GM23338 (cell line): ENCODE data around the gene MRPL20. TPM values are rescaled to one million over a fixed set of nuclear protein-coding genes. Genes with fewer than 3 reads are reported as not detected.
"Not testable (repeated sequence)": the region's sequence is repeated elsewhere in the genome, so short reads cannot be mapped to it uniquely, and the experiment has no call there.

Experiments
- ATAC-seq: fragments of 200-7000 bp; cut with Tn5 transposase; 3 replicates; pipeline ENCODE4 v1.9.1; 2020
- DNase-seq: peaks from one replicate; pipeline ENCODE4 v3.0.0-alpha.2; 2015; ENCODE audit warnings: low spot score
- H2AFZ ChIP-seq: fragments of 200-600 bp; sonication (generic); 2 replicates; pipeline ENCODE4 v1.8.0; 2016; ENCODE audit warnings: antibody characterized with exemption, mild to moderate bottlenecking, moderate library complexity
- H3F3A ChIP-seq: fragments of 200-600 bp; sonication (generic); replicated peaks from 2 replicates; pipeline ENCODE4 v1.8.0; 2017; ENCODE audit warnings: antibody characterized with exemption, mixed run types, low read depth
- H3K27ac ChIP-seq: fragments of 200-600 bp; sonication (generic); 2 replicates; pipeline ENCODE4 v1.6.1; 2016; ENCODE audit warnings: low read depth
- H3K27me3 ChIP-seq: fragments of 200-600 bp; sonication (generic); 2 replicates; pipeline ENCODE4 v1.8.0; 2016; ENCODE audit warnings: mild to moderate bottlenecking, mixed run types, moderate library complexity; ENCODE audit not compliant: insufficient read depth
- H3K36me3 ChIP-seq: fragments of 200-600 bp; sonication (generic); 2 replicates; pipeline ENCODE4 v1.8.0; 2016; ENCODE audit warnings: mild to moderate bottlenecking; ENCODE audit not compliant: insufficient read depth
- H3K4me1 ChIP-seq: fragments of 200-600 bp; sonication (generic); 2 replicates; pipeline ENCODE4 v1.8.0; 2016; ENCODE audit warnings: mild to moderate bottlenecking, moderate library complexity; ENCODE audit not compliant: insufficient read depth
- H3K4me2 ChIP-seq: fragments of 200-600 bp; sonication (generic); 2 replicates; pipeline ENCODE4 v1.7.1; 2017; ENCODE audit warnings: mixed run types
- H3K4me3 ChIP-seq: fragments of 200-600 bp; sonication (generic); 2 replicates; pipeline ENCODE4 v1.6.1; 2016; ENCODE audit warnings: mixed run types
- H3K79me2 ChIP-seq: fragments of 200-600 bp; sonication (generic); replicated peaks from 2 replicates; pipeline ENCODE4 v1.8.0; 2017; ENCODE audit warnings: mild to moderate bottlenecking; ENCODE audit not compliant: insufficient read depth
- H3K9me2 ChIP-seq: fragments of 200-600 bp; sonication (generic); 2 replicates; pipeline ENCODE4 v1.8.0; 2017; ENCODE audit not compliant: insufficient read depth
- H4K20me1 ChIP-seq: fragments of 200-600 bp; sonication (generic); replicated peaks from 2 replicates; pipeline ENCODE4 v1.8.0; 2017; ENCODE audit warnings: mild to moderate bottlenecking; ENCODE audit not compliant: insufficient read depth
- H3K27ac Mint-ChIP-seq: 2 replicates; pipeline ENCODE4 v1.8.0; 2020; ENCODE audit warnings: inconsistent platforms, mild to moderate bottlenecking, moderate library complexity, mixed read lengths
- H3K27me3 Mint-ChIP-seq: 3 replicates; pipeline ENCODE4 v1.8.0; 2022; ENCODE audit warnings: low read depth, mild to moderate bottlenecking, moderate library complexity, mixed read lengths, inconsistent platforms; ENCODE audit not compliant: insufficient read depth, poor library complexity
- H3K36me3 Mint-ChIP-seq: 3 replicates; pipeline ENCODE4 v1.8.0; 2021; ENCODE audit warnings: low read depth, mild to moderate bottlenecking, inconsistent platforms, moderate library complexity, mixed read lengths
- H3K4me1 Mint-ChIP-seq: 3 replicates; pipeline ENCODE4 v1.8.0; 2020; ENCODE audit warnings: mild to moderate bottlenecking, inconsistent platforms, mixed read lengths
- H3K4me3 Mint-ChIP-seq: 3 replicates; pipeline ENCODE4 v1.8.0; 2021; ENCODE audit warnings: moderate library complexity, mild to moderate bottlenecking, inconsistent platforms, mixed read lengths
- H3K9me3 Mint-ChIP-seq: 3 replicates; pipeline ENCODE4 v1.8.0; 2020; ENCODE audit warnings: moderate library complexity, mild to moderate bottlenecking, inconsistent platforms, mixed read lengths
- CREB1 ChIP-seq: fragments of 250-450 bp; sonication (Bioruptor Pico); IDR thresholded peaks from 2 replicates; pipeline ENCODE4 v1.5.0; 2020; ENCODE audit warnings: low read depth, mild to moderate bottlenecking, moderate library complexity
- EZH2 ChIP-seq: fragments of 200-600 bp; sonication (generic); IDR thresholded peaks from one replicate; pipeline ENCODE4 v1.8.0; 2017; ENCODE audit warnings: antibody characterized with exemption, mild to moderate bottlenecking, low read depth; ENCODE audit not compliant: unreplicated experiment
- EZH2phosphoT487 ChIP-seq: fragments of 200-600 bp; sonication (generic); IDR thresholded peaks from one replicate; pipeline ENCODE4 v1.8.1; 2018; ENCODE audit warnings: antibody characterized with exemption; ENCODE audit not compliant: unreplicated experiment
- JUNB ChIP-seq: IDR thresholded peaks from one replicate; pipeline ENCODE4 v1.6.1; 2016; ENCODE audit warnings: antibody characterized with exemption; ENCODE audit not compliant: unreplicated experiment
- NANOG ChIP-seq: IDR thresholded peaks from 2 replicates; pipeline ENCODE4 v1.6.1; 2016; ENCODE audit warnings: antibody characterized with exemption, borderline replicate concordance
- STAT1 ChIP-seq: IDR thresholded peaks from one replicate; pipeline ENCODE4 v1.6.1; 2016; ENCODE audit warnings: antibody characterized with exemption; ENCODE audit not compliant: unreplicated experiment
- ZNF114 ChIP-seq: fragments of 250-450 bp; sonication (Bioruptor Pico); IDR thresholded peaks from 2 replicates; pipeline ENCODE4 v1.5.0; 2020; ENCODE audit warnings: mild to moderate bottlenecking, moderate library complexity
- ZNF331 ChIP-seq: fragments of 250-450 bp; sonication (Bioruptor Pico); IDR thresholded peaks from 2 replicates; pipeline ENCODE4 v1.5.0; 2020; ENCODE audit warnings: low read depth, mild to moderate bottlenecking, moderate library complexity
- polyA plus RNA-seq: library from polyadenylated mRNA; unstranded; fragments of >200 nt; fragmentation: Nextera tagmentation; extraction: Ambion mirVana; gene quantifications from 2 replicates; pipeline ENCODE4 v1.2.1, GENCODE V29; 2016
- total RNA-seq: library from RNA; depleted of rRNA; stranded (reverse); fragments of >200 nt; shearing (Covaris generic); gene quantifications from 2 replicates; pipeline ENCODE4 v1.2.3, GENCODE V29; 2014
- TF ChIP-seq, protein P1 (sequence below): IDR thresholded peaks from one replicate; pipeline ENCODE4 v1.6.1; 2018; ENCODE audit warnings: antibody characterized with exemption; ENCODE audit not compliant: unreplicated experiment
- TF ChIP-seq, protein P2 (sequence below), 2 experiments: fragments of 200-600 bp in 1 of 2; sonication (generic) in 1 of 2; conservative IDR thresholded peaks; 2 replicates each; pipeline versions ENCODE4 v1.5.1 to v1.6.1; 2016 to 2017; ENCODE audit warnings: antibody characterized with exemption in 2 of 2, low read depth in 2 of 2, mild to moderate bottlenecking in 2 of 2, moderate library complexity in 1 of 2
- TF ChIP-seq, protein P3 (sequence below): IDR thresholded peaks from 2 replicates; pipeline ENCODE4 v1.6.1; 2016; ENCODE audit warnings: antibody characterized with exemption

MRPL20 gene
- total and polyA plus RNA-seq, 2 experiments from 2014 or later, result 173 to 319 TPM

DNA sequence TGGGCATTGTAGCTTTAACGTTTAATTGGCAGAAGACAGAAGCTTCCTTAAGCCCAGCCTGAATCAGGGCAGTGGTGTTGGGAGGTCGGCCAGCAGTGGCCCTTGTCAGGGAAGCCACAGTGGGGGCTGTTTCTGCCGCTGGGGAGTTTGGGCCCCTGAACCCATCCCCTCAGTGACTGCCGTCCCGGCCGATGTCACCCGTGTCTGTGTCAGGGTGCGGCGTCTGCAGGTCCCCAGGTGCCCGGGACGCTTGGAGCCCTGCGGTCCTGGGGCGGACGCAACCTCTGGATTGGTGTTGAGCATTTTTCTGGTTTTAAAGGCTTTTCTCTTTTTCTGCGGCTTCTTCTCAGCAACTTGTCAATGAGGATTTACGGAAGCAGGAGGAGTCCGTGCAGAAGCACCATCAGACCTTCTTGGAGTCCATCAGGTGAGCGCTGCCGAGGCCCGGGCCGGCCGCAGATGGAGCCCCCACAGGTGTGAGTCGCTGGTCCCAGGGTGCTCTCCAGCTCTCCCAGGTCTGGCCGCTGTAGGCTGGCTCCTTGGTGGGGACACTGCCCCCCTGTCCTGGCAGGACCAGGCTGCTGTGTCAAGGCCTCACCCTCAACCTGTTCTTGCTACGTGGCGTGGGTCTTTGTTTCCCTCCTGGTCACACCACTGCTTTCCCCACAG lies 44.7 kb upstream of the MRPL20 start (continued):
- TF ChIP-seq, protein P1, sequence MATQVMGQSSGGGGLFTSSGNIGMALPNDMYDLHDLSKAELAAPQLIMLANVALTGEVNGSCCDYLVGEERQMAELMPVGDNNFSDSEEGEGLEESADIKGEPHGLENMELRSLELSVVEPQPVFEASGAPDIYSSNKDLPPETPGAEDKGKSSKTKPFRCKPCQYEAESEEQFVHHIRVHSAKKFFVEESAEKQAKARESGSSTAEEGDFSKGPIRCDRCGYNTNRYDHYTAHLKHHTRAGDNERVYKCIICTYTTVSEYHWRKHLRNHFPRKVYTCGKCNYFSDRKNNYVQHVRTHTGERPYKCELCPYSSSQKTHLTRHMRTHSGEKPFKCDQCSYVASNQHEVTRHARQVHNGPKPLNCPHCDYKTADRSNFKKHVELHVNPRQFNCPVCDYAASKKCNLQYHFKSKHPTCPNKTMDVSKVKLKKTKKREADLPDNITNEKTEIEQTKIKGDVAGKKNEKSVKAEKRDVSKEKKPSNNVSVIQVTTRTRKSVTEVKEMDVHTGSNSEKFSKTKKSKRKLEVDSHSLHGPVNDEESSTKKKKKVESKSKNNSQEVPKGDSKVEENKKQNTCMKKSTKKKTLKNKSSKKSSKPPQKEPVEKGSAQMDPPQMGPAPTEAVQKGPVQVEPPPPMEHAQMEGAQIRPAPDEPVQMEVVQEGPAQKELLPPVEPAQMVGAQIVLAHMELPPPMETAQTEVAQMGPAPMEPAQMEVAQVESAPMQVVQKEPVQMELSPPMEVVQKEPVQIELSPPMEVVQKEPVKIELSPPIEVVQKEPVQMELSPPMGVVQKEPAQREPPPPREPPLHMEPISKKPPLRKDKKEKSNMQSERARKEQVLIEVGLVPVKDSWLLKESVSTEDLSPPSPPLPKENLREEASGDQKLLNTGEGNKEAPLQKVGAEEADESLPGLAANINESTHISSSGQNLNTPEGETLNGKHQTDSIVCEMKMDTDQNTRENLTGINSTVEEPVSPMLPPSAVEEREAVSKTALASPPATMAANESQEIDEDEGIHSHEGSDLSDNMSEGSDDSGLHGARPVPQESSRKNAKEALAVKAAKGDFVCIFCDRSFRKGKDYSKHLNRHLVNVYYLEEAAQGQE, result no peak
- TF ChIP-seq STAT1 (no peak), ZNF331 (CRISPR knock-in tag) (no peak), EZH2phosphoT487 (no peak), NANOG (no peak), CREB1 (no peak)

DNA sequence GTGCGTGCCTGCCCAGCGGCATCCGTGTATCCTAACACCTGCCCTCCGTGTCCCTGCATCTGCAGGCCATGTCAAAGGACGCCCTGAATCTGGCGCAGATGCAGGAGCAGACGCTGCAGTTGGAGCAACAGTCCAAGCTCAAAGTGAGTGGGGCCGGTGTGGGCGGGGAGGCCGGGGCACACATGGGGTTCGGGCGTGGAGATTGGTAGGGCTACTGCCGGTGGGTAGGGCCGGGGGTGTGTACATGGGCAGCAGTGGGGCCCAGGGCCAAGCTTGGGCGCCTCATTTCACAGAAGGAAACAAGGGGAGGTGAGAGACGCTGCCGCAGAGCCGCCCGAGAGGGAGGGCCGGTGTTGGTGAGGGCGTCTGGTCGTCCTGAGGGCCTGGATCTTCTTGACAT lies 43.5 kb upstream of the MRPL20 start:
- not testable (repeated sequence) for H3K27ac Mint-ChIP-seq, H3K27me3 Mint-ChIP-seq, H3K27ac ChIP-seq, H3K9me3 Mint-ChIP-seq, H3K36me3 Mint-ChIP-seq, H3F3A ChIP-seq, DNase-seq, H4K20me1 ChIP-seq, H3K9me2 ChIP-seq, H3K4me3 ChIP-seq, H3K36me3 ChIP-seq, H3K79me2 ChIP-seq, H3K4me2 ChIP-seq, H2AFZ ChIP-seq, H3K4me1 ChIP-seq, ATAC-seq, H3K4me3 Mint-ChIP-seq, H3K4me1 Mint-ChIP-seq, H3K27me3 ChIP-seq

DNA sequence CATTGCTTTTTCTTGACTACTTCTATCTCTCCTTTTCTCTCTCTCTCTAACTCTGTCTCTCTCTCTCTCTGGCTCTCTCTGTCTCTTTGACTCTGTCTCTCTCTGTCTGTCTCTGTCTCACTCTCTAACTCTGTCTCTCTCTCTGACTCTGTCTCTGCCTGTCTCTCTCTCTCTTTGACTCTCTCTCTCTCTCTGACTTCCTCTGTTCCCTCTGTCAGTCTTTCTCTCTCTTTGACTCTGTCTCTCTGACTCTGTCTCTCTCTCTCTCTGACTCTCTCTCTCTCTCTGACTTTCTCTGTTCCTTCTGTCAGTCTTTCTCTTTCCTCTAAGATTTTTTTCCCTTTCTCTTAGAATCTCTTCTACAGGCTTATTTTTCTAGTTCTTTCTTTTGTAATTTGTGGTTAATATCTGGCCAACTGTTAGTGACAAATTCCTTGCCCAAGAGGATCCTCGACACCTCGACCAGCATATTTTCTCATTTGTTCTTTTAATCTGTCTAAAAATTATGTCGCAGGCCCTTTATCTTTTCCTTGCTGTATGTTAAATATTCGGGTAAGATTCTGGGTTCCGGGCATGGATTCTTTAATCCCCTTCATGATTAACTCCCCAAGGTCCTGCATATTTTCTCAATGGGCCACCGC lies 42.1 kb upstream of the MRPL20 start, which contains the start of gene ATAD3C:
Gene ATAD3C, plus strand, starts transcription at position 591 of the 641 bp plus-strand sequence. CDS start 995 bp downstream, outside the sequence.
- ATAC-seq (no peak), DNase-seq (no peak)
- no peak within 1 kb of the TSS for H3K4me3 ChIP-seq
- H3K36me3 ChIP-seq, result no peaks in the 10 kb centered on the region
- no peak within 1 kb of the TSS for H3K4me3 Mint-ChIP-seq
- H4K20me1 ChIP-seq, result no peaks in the 10 kb centered on the region
- no peak within 1 kb of the TSS for H3K27ac Mint-ChIP-seq
- H3K27ac ChIP-seq, result no peak within 1 kb of the TSS
- H3K9me2 ChIP-seq, result no peaks in the 10 kb centered on the region
- H3K36me3 Mint-ChIP-seq, result no peaks in the 10 kb centered on the region
- no peak within 1 kb of the TSS for H2AFZ ChIP-seq
- TF ChIP-seq JUNB (no peak), CREB1 (no peak), ZNF114 (no peak), EZH2 (no peak), ZNF331 (CRISPR knock-in tag) (no peak), EZH2phosphoT487 (no peak), STAT1 (no peak)
- TF ChIP-seq, protein P2, sequence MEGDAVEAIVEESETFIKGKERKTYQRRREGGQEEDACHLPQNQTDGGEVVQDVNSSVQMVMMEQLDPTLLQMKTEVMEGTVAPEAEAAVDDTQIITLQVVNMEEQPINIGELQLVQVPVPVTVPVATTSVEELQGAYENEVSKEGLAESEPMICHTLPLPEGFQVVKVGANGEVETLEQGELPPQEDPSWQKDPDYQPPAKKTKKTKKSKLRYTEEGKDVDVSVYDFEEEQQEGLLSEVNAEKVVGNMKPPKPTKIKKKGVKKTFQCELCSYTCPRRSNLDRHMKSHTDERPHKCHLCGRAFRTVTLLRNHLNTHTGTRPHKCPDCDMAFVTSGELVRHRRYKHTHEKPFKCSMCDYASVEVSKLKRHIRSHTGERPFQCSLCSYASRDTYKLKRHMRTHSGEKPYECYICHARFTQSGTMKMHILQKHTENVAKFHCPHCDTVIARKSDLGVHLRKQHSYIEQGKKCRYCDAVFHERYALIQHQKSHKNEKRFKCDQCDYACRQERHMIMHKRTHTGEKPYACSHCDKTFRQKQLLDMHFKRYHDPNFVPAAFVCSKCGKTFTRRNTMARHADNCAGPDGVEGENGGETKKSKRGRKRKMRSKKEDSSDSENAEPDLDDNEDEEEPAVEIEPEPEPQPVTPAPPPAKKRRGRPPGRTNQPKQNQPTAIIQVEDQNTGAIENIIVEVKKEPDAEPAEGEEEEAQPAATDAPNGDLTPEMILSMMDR (conservative IDR thresholded peaks at IDR 0.05; ENCODE audit: low read depth in 2 of 2), result no peak
- TF ChIP-seq, protein P3, sequence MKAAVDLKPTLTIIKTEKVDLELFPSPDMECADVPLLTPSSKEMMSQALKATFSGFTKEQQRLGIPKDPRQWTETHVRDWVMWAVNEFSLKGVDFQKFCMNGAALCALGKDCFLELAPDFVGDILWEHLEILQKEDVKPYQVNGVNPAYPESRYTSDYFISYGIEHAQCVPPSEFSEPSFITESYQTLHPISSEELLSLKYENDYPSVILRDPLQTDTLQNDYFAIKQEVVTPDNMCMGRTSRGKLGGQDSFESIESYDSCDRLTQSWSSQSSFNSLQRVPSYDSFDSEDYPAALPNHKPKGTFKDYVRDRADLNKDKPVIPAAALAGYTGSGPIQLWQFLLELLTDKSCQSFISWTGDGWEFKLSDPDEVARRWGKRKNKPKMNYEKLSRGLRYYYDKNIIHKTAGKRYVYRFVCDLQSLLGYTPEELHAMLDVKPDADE, result no peak
- TF ChIP-seq, protein P1, result no peak
- H3K27me3 ChIP-seq, result no peaks in the 10 kb centered on the region
- H3K4me1 ChIP-seq, result no peaks in the 10 kb centered on the region
- no peak within 1 kb of the TSS for H3K4me2 ChIP-seq
- H3K27me3 Mint-ChIP-seq, result peaks cover 4% of the 10 kb centered on the region
- H3K79me2 ChIP-seq, result no peaks in the 10 kb centered on the region
- no peaks in the 10 kb centered on the region for H3K9me3 Mint-ChIP-seq
- H3F3A ChIP-seq, result no peaks in the 10 kb centered on the region
- H3K4me1 Mint-ChIP-seq, result no peaks in the 10 kb centered on the region
